ENCODE measurements around the gene TRPV3.

TRPV3 gene

GRCh38 chr17:3505008-3505407 is 52.6 kb downstream of the TRPV3 start:
- no peaks in the 10 kb centered on the region for H3K27me3 ChIP-seq (ENCODE audit: low read length)
- no peaks in the 10 kb centered on the region for H3K79me2 ChIP-seq (ENCODE audit: insufficient read depth, low read length)
- H3K4me3 ChIP-seq (ENCODE audit: insufficient read depth, low read length, poor library complexity, severe bottlenecking), result no peak overlapping the region
- H4K20me1 ChIP-seq (ENCODE audit: low read depth, low read length), result no peaks in the 10 kb centered on the region
- no peak overlapping the region for H3K27ac ChIP-seq (ENCODE audit: low read depth, low read length)
- H3K9me3 ChIP-seq (ENCODE audit: insufficient read depth, low read length), result no peaks in the 10 kb centered on the region
- no peak overlapping the region for H3K4me2 ChIP-seq (ENCODE audit: low read depth, low read length, poor library complexity, severe bottlenecking)
- no peaks in the 10 kb centered on the region for H3F3A ChIP-seq (ENCODE audit: insufficient read depth)
- no peaks in the 10 kb centered on the region for H3K9me2 ChIP-seq (replicated peaks; ENCODE audit: insufficient read depth, low read length)
- H3K36me3 ChIP-seq (ENCODE audit: low read length), result no peaks in the 10 kb centered on the region
- H3K9ac ChIP-seq (ENCODE audit: low read length), result no peak overlapping the region
- H2AFZ ChIP-seq (ENCODE audit: low read depth, low read length, severe bottlenecking), result no peak overlapping the region
- no peak for TF ChIP-seq EZH2phosphoT487 (conservative IDR thresholded peaks at IDR 0.05; ENCODE audit: low read length)
- TF ChIP-seq CTCF (IDR thresholded peaks at IDR 0.05; ENCODE audit: insufficient read depth, low read length, poor library complexity, severe bottlenecking), result no peak

DNA sequence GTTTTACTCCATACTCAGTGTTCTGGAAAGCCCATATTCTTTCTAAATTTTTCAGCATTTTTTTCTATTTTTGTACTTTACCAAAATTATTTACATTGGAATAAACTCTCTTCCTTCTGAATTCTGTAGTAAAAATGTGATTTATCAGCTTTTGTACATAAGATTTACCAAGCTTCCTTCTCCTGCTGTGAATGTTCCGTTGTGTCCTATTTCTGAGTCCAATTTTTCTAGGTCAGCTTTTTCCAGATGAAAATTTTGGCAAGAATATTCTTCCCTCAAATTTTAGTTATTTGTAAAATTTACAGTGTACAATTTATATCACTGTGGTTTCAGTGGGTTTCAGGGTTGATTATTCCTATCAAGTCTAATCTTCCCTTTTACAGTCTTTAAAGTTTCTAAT is 54.3 kb downstream of the TRPV3 start:
- Histone ChIP-seq H3F3A (ENCODE audit: insufficient read depth) (no peaks in the 10 kb centered on the region), H3K9me3 (ENCODE audit: insufficient read depth, low read length) (no peaks in the 10 kb centered on the region), H3K4me3 (ENCODE audit: insufficient read depth, low read length, poor library complexity, severe bottlenecking) (no peak overlapping the region), H3K27ac (ENCODE audit: low read depth, low read length) (no peak overlapping the region), H4K20me1 (ENCODE audit: low read depth, low read length) (no peaks in the 10 kb centered on the region), H2AFZ (ENCODE audit: low read depth, low read length, severe bottlenecking) (no peak overlapping the region), H3K9ac (ENCODE audit: low read length) (no peak overlapping the region), H3K79me2 (ENCODE audit: insufficient read depth, low read length) (no peaks in the 10 kb centered on the region), H3K4me2 (ENCODE audit: low read depth, low read length, poor library complexity, severe bottlenecking) (no peak overlapping the region), H3K27me3 (ENCODE audit: low read length) (no peaks in the 10 kb centered on the region), H3K9me2 (replicated peaks; ENCODE audit: insufficient read depth, low read length) (no peaks in the 10 kb centered on the region), H3K36me3 (ENCODE audit: low read length) (no peaks in the 10 kb centered on the region)
- TF ChIP-seq EZH2phosphoT487 (conservative IDR thresholded peaks at IDR 0.05; ENCODE audit: low read length), result no peak
- TF ChIP-seq CTCF (IDR thresholded peaks at IDR 0.05; ENCODE audit: insufficient read depth, low read length, poor library complexity, severe bottlenecking), result no peak

DNA sequence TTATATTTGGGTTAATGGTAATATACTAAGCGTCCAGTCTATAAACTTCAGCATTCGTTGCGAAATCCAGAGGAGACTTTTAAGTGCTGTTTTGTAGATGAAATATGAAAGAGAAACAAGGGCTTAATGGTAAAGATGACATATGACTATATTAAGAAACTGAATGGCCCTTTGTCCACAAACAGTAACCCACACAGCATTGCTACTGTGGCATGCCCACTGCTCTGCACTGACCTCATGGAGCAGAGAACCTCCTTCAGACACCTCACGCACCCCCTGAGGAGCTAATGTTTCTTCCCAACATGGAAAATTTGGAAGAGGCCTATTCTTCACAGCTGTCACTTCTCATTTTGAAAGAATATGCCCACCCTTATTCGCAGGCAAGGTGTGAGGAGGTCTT is 55.1 kb downstream of the TRPV3 start:
- H3K27ac ChIP-seq (ENCODE audit: low read depth, low read length), result no peak overlapping the region
- H3K36me3 ChIP-seq (ENCODE audit: low read length), result no peaks in the 10 kb centered on the region
- TF ChIP-seq CTCF (IDR thresholded peaks at IDR 0.05; ENCODE audit: insufficient read depth, low read length, poor library complexity, severe bottlenecking) (no peak), EZH2phosphoT487 (conservative IDR thresholded peaks at IDR 0.05; ENCODE audit: low read length) (no peak)
- H3F3A ChIP-seq (ENCODE audit: insufficient read depth), result no peaks in the 10 kb centered on the region
- H4K20me1 ChIP-seq (ENCODE audit: low read depth, low read length), result no peaks in the 10 kb centered on the region
- no peak overlapping the region for H3K4me2 ChIP-seq (ENCODE audit: low read depth, low read length, poor library complexity, severe bottlenecking)
- H3K9me3 ChIP-seq (ENCODE audit: insufficient read depth, low read length), result no peaks in the 10 kb centered on the region
- H3K9ac ChIP-seq (ENCODE audit: low read length), result no peak overlapping the region
- no peaks in the 10 kb centered on the region for H3K27me3 ChIP-seq (ENCODE audit: low read length)
- no peak overlapping the region for H2AFZ ChIP-seq (ENCODE audit: low read depth, low read length, severe bottlenecking)
- no peak overlapping the region for H3K4me3 ChIP-seq (ENCODE audit: insufficient read depth, low read length, poor library complexity, severe bottlenecking)
- no peaks in the 10 kb centered on the region for H3K9me2 ChIP-seq (replicated peaks; ENCODE audit: insufficient read depth, low read length)
- no peaks in the 10 kb centered on the region for H3K79me2 ChIP-seq (ENCODE audit: insufficient read depth, low read length)

- no peak for TF ChIP-seq CTCF (IDR thresholded peaks at IDR 0.05; ENCODE audit: insufficient read depth, low read length, poor library complexity, severe bottlenecking)
- TF ChIP-seq EZH2phosphoT487 (conservative IDR thresholded peaks at IDR 0.05; ENCODE audit: low read length), result no peak
- no peaks in the 10 kb centered on the region for H3K9me3 ChIP-seq (ENCODE audit: insufficient read depth, low read length)
- H3K4me3 ChIP-seq (ENCODE audit: insufficient read depth, low read length, poor library complexity, severe bottlenecking), result no peak overlapping the region
- no peak overlapping the region for H2AFZ ChIP-seq (ENCODE audit: low read depth, low read length, severe bottlenecking)
- no peaks in the 10 kb centered on the region for H3K27me3 ChIP-seq (ENCODE audit: low read length)
- no peaks in the 10 kb centered on the region for H3K36me3 ChIP-seq (ENCODE audit: low read length)
- no peaks in the 10 kb centered on the region for H3F3A ChIP-seq (ENCODE audit: insufficient read depth)
- H4K20me1 ChIP-seq (ENCODE audit: low read depth, low read length), result no peaks in the 10 kb centered on the region
- H3K4me2 ChIP-seq (ENCODE audit: low read depth, low read length, poor library complexity, severe bottlenecking), result no peak overlapping the region
- H3K27ac ChIP-seq (ENCODE audit: low read depth, low read length), result no peak overlapping the region
- no peaks in the 10 kb centered on the region for H3K79me2 ChIP-seq (ENCODE audit: insufficient read depth, low read length)
- no peaks in the 10 kb centered on the region for H3K9me2 ChIP-seq (replicated peaks; ENCODE audit: insufficient read depth, low read length)
- no peak overlapping the region for H3K9ac ChIP-seq (ENCODE audit: low read length)
These were observed 56.3 kb downstream of the TRPV3 start for GRCh38 chr17:3501344-3501743.

Measured in SU-DHL-6 (cell line).